ENCODE results near the gene RACGAP1.

The RACGAP1 gene, protein sequence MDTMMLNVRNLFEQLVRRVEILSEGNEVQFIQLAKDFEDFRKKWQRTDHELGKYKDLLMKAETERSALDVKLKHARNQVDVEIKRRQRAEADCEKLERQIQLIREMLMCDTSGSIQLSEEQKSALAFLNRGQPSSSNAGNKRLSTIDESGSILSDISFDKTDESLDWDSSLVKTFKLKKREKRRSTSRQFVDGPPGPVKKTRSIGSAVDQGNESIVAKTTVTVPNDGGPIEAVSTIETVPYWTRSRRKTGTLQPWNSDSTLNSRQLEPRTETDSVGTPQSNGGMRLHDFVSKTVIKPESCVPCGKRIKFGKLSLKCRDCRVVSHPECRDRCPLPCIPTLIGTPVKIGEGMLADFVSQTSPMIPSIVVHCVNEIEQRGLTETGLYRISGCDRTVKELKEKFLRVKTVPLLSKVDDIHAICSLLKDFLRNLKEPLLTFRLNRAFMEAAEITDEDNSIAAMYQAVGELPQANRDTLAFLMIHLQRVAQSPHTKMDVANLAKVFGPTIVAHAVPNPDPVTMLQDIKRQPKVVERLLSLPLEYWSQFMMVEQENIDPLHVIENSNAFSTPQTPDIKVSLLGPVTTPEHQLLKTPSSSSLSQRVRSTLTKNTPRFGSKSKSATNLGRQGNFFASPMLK

DNA sequence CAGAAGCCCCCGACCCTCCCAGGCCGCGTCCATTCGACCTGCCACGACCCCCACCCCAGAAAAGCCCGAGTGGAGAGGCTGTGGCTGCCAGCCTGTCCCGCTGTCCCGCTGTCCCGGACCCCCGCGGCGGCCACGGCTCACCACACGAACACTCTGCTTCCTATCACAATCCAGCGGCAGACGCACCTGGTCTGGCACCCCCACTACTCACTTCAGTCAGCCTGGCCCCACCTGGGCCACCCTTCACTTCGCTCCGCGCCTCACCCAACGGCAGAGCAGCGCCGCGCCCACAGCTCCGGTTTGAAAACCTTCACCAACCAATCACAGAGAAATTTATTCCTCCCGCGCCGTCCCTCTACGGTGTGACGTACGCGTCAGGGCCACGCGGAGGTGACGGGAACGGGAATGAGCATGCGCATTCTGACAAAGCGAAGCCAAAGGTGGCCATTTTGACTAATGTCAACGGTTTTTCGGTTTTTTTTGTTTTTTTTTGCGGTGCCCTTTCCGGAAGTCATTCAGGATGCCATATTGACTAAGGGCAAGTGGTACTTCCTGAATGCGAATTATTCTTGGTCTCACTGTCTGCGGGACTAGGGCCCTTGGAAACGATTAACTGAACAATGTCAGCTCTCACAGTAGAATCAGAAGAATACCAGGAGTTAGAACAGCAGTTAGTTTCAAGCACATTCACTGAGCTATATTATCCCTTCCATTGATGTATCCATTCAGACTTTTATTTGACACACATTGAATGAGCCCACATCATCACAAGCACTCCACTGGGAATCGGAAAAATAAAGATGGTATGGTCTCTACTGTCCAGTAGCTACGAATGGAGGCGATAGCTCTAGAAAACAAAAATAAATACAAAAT lies at the start of gene RACGAP1:
Gene RACGAP1 (minus strand): TSS at position 308 of the 873 bp plus-strand sequence. CDS start 8,779 bp downstream, outside the sequence.
- peak; percentile 88 to 89 for DNase-seq

DNA sequence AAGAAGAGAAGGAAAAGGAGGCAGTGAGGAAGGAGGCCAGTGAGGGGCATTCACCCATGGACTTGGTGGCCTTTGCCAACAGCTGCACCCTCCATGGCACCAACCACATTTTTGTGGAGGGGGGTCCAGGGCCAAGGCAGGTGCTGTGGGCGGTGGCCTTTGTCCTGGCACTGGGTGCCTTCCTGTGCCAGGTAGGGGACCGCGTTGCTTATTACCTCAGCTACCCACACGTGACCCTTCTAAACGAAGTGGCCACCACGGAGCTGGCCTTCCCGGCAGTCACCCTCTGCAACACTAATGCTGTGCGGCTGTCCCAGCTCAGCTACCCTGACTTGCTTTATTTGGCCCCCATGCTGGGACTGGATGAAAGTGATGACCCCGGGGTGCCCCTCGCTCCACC lies 48.4 kb upstream of the RACGAP1 start:
- no peak for DNase-seq

DNA sequence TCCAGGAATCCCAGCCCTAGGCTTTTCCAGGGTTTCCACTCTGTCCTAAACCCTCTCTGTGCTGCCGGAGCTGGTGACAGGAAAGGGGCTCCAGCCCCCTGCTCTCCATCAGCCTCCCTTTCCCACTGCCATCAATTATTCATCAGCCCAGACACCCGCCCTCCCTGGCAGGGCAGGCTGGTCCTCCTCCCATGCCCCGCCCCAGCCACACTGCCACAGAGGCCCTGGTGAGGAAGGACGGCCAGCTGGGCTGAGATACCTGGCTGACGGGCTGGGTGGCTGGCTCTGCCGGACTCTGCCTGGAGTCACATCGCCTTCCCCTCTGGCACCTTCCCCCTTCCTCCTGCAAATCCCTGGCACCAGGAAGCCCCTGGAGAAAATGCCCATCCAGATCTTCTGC lies 47.9 kb upstream of the RACGAP1 start:
- no peak for DNase-seq

DNA sequence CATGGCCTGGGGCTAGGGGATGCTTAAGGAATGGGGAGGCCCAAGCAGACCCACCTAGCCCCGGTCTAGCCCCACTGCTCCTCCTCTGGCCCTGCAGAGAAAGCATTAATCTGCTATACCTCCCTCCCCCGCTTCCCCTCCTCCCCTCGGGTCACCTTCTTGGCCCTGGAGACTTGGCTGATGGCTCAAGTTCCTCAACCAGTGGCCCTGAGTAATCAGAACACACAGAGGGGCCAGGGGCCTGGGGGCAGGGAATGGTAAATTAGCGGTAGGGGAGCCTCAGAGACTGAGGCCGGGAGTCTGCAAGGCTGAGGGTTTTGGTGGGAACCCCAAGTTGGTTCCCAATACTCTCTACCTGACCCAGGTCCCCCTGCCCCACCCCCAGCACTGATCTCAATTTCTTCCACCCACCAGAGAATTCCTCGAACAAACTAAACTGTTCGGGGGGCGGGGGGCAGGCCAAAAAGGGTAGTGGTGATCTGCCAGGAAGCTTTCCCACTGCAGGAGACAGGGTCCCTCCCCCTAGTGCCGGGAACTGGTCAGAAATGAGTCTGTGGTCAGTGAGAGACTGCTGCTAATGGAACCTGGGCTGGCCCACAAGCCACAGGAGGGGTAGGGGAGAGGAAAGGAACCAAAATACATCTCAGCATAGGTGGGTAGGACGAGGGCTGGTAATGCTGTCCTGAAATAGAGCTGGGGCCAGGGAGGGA lies 47.1 kb upstream of the RACGAP1 start:
- no peak for DNase-seq

DNA sequence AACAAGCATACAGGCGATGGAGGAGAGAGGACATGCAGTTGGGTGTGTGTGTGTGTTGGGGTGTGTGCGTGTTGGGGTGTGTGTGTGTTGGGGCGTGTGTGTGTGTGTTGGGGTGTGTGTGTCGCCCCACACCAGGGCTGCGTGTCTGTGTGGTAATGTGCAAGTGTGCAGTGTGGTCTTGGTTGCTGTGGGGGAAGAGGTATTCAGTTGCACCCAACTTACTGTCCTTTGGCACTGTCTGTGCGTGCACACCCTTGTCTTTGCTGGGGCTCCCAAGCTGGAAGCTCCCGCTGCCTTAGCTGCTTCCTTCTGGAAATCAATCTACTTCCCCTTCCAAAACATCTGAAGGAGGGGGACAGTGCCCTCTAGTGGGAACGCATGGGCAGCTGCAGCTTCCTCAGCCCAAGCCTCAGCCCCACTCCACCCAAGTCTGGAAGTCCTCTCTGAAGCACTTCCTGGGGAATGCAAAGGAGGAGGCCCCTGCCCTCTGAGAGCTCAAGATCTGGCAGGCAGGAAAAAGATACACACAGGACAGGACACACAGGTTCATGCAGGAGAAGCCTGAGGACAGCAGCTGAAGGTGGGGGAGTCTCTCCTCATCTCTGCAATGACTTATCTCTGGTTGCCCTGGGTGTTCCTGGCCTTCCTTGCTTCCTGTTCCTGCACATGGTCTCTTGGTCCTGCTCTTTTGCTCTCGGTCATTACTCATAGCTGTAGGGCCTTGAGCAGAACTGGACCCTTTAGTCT lies 45.2 kb upstream of the RACGAP1 start:
- DNase-seq = peak; percentile 68

DNA sequence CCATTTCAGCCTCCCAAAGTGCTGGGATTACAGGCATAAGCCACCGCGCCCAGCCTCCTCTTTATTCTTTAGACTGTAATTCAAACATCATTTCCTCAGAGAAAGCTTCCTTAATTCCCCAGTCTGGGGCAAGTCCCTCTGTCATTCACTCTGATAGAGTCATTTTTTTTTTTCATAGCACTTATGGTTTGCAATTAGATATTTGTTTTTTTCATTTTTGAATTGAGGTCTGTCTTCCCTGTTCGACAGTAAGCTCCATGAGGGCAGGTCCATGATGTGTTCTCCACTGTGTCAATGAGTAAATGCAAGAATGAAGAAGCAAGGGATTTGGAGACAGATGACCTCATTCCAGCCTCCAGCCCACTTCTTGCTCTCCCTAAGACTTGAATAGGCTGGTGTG lies 44.2 kb upstream of the RACGAP1 start:
- no peak for DNase-seq

DNA sequence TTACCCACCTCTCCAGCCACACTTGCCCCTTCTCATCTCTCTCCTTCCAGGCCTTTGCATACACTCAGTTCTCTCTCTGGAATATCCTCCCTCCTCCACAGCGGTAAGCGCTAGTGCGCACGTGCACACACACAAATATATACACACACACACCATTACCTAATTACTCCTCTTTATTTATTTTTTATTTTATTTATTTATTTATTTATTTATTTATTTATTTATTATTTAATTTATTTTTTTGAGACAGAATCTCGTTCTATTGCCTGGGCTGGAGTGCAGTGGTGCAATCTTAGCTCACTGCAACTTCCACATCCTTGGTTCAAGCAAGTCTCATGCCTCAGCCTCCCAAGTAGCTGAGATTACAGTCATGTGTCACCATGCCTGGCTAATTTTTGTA lies 43.8 kb upstream of the RACGAP1 start:
- DNase-seq = no peak

DNA sequence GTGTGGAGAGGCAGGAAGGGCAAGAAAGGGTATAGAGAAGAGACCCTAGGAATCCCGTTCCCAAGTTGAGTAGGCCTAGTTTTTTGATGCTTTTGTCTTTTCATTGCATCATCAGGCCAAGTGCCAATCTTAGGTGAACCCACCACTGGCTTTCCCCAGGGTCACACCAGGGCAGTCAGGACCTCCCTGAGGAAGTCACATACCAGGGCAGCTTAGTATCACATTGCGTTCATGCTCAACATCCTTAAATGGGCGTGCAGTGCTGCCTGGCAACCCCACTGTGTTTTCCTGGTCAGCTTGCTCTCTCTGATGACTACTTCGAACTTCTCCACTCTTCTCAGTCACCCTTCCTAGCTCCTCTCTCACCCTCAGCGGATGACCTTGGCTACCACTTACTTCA lies 41.1 kb upstream of the RACGAP1 start:
- DNase-seq = no peak

DNA sequence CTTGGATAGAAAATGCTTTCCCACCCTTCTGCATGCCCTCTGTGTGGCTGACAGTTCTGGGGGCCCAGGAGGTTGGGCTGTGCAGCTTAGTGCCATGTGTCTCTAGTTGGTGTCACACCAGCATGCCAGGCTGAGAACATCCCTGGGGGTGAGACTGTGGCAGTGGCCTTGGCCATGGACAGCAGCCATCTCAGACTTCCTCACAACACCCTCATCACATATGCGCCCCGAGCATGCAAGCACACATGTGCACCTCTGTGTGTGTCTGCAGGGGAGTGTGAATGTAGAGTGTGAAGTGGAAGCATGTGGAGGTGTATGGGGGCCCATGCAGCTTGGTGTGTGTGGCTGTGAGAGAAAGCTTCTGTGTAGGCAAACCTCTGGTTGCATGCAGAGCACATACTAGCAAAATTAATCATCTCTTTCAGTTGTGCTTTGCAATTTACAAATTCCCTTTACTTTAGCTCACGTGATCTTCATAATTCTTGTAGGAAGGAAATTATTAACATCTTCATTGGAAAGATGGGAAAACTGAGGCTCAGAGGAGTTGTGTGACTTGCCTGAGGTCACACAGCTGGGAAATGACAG lies 40.5 kb upstream of the RACGAP1 start:
- DNase-seq = no peak

DNA sequence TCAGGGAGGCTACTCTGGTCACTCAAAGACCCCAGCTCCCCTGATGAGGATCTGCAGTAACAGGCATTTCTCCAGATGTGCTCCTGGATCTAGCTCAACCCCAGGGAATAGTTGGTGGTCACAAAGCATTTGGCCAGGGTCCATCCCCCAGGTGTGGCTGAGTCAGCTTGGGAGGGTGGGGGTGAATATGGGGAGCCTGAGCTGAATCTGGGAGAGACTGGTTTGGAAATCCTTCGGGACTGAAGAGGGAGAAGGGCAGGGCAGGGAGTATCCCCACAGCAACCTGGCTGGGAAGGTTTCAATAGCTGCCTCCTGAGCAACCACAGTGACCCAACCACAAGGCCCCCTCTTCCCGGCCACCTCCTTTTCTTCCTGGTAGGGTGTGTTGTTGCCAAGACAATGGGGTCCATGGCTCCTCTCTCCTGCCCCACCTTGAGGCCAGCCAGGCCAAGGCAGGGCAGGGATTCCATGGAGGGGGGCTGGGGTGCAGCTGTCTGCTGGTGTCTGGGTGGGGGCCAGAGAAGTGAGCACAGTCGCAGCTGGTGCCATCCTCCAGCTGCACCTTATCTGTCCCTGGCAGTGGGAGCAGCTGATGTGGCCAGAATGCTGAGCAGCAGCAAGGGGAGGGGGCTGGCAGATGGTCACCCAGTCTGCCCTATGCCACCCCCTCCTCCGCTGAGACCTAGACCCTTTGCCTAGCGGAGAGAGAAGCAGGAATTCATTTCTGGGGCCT lies 37.6 kb upstream of the RACGAP1 start:
- DNase-seq = no peak

DNA sequence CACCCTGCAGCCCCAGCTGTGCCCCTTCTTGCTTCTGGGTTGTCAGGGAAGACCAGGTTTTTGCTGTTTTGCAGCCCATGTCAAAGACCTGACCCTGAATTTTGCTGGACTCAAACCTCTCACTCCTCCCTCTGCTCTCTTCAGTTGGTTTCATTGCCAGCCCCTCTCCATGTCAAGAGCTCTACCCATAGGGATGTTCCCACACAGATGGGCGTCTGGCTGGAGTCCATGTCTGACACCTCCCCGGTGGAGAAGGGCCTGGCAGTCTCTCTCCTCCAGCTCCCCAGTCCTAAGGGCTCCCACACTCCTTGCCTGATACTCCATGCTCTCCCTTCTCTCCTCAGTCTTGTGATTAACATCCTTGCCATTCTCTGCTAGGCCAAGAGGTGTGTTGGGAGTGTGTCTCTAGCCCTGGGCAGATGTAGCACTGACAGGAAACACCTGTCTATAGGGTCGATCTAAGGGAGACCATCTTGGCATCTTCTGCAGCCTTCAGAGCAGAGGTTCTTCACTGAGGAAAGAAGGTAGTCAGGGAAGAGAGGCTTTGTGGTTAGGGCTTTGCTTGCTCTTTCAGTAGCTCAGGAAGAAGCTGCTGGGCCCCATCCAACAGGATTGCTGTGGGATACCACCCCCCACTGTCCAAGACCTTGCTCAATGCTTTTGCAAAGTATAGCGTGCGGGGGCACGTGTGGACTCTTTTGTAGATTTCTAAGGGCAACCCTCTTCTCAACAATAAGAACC lies 36.8 kb upstream of the RACGAP1 start:
- DNase-seq = no peak

DNA sequence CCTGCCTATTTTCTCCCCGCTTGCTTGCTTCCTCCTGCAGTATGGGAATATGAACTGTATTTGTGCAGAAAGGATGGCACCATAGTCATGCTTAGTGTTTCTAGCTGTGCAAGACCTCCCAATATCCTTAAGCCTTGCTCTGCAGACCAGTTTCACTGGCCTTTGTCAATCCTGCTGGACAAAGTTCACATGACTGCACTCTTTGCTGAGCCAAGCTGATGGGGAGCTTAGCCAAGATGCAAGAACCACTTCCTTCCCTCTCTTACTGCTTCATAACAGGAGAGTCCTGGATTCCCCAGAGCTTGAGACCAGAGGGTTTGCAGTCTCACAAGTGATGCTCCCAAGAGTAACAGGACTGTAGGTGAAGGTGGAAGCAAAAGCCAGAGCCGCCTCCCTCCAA lies 35.9 kb upstream of the RACGAP1 start:
- no peak for DNase-seq

DNA sequence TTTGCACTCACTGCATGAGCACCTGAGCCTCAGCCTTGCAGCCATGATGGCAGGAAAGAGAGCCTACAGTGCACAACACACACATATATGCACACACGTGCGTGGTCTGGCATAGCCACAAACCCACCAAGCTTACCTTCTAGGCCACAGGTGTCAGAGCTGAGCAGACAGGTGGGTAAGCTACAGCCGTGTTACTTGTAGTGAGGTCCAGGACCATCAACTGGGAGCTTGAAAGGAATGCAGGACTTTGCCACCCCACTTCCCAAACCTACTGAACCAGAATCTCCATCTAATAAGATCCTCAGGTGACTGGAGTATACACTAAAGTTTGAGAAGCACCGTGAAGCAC lies 34.8 kb upstream of the RACGAP1 start:
- DNase-seq = no peak

DNA sequence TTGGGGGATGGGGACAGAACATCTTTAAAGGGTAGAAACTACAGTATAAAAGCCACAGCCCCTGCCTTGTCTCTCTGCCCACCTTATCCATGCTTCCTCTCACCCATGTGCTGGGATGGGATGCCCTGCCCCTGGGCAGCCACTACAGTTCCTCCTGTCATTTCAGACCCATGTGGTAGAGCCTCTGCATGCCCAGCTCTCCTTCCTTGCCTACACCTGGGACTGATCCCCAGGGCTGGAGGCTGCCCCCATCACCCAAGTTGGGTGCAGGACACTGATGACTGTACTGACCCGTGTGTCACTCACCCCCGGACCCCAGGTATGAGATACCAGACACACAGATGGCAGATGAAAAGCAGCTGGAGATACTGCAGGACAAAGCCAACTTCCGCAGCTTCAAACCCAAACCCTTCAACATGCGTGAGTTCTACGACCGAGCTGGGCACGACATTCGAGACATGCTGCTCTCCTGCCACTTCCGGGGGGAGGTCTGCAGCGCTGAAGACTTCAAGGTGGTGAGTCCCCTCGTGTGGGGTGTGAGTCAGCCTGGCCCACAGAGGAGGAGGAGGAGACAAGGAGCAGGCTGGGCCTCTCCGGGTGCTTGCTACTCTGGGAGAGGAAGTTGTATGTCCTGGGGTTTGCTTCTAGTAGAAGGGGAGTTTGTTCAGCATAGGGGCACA lies 34.3 kb upstream of the RACGAP1 start:
- DNase-seq = peak in 1 of 2 donors; percentile 46

DNA sequence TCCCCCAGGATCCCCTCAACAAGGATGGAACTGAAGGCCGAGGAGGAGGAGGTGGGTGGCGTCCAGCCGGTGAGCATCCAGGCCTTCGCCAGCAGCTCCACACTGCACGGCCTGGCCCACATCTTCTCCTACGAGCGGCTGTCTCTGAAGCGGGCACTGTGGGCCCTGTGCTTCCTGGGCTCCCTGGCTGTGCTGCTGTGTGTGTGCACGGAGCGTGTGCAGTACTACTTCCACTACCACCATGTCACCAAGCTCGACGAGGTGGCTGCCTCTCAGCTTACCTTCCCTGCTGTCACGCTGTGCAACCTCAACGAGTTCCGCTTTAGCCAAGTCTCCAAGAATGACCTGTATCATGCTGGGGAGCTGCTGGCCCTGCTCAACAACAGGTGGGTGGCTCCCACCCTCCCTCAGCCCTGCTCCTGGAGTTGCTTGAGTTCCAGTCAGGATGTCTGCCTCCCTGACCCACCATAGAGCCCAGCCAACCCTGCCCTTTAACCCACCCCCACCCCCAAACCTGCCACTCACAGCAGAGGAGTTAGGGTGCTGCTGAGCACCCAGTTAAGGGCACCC lies 33.5 kb upstream of the RACGAP1 start:
- no peak for DNase-seq

DNA sequence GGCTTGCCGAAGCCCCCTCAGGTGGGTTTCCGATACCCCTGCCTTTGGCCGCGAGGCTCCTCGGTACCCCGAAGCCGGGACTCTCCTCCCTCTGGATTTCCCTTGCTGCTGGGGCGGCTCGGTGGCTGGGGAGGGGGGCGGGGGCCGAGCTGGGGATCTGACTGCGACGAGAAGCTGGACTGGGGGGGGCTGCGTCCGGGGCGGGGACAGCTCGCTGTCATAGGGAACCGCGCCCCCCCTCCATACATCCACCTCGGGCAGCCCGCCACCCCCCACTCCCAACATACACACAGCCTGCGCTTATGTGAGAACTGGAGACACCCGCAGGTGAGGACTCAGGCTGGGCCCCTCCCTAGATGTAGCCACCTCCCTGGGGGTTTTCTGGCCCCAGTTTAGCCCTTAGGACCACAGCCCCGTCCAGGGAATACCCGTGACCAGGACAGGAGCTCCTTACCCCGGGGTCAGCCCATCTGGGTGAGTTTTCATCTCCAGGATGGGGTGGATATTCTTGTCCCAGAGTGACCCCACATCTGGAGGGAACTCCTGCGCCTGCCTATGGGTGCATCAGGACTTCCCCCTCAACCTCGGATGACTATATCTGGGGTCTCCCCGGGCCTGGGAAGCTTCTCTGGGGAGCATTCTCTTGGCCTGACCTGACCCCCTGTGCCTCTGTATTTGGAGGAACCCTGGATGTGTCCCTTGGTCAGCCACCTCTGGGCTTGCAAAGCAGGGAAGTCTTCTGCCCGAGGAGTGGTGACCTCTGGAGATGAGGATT lies 32.8 kb upstream of the RACGAP1 start:
- no peak for DNase-seq

DNA sequence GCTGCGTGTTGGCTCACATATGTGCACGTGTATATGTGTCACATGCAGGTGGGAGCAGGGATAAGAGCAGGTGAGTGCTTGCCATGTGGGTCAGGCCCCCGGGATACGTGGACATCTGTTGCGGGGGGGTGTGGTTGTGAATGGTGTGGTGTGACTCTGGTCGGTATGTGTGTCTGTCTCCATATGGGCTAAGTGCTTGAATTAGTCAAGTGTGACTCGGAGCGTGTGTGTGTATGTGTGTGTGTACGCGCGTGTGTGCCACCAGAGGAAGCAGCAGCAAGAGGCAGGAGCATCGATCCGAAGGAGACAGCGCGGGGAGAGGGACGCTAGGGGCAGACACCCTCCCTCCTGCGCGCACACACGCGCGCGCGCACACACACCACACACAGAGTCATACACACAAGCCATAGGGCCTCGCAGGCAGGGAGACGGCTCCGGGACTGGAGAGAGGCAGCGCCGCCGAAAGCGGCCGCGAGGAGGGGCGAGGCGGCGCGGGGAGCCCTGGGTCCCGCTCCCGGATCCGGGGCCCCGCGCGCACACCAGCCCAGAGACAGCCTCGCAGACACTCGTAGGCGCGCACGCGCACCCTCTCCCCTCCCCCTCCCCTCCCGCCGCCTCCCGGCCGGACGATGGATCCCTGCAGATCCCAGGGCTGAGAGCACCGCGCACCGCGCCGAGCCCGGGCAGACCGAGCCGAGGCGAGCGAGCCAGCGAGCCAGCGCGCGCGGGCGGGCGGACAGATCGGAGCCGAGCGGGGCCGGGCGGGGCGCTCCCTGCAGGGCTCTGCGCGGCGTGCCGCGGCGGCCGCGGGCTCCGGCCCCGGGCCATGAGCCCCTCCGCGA lies 31.9 kb upstream of the RACGAP1 start, which contains the start of gene ASIC1:
Gene ASIC1 (plus strand): TSS at position 597 of the 842 bp plus-strand sequence. CDS start 1,171 bp downstream, outside the sequence.
- peak; percentile 34 to 42 for DNase-seq

DNA sequence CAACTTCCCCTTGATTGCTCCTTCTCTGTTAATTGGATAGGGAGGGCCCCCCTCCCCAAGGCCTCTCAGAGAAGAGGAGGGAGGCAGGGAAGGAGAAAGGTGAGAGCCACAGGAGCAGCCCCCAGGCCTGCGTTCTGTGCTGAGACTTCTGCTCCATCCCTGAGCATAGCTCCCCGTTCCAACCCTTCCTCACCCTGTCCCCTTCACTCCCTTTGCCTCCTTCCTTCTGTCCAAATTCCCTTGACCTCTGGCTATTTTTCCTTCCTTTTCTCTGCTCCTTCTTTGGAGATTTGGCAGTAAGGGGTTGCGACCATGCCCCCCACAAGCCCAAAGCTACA lies 31.3 kb upstream of the RACGAP1 start:
- DNase-seq = no peak

Measured in stimulated activated CD4-positive, alpha-beta T cell treated with anti-CD3 and anti-CD28 coated beads, Interleukin-2, amount 100 ng/mL, for 48 hours (primary cell).